HepG2 (cell line): Measurements from ENCODE around the gene CPXM1. TPM values are rescaled to one million over a fixed set of nuclear protein-coding genes. Genes with fewer than 3 reads are reported as not detected.
A peak's percentile ranks its signal among the peaks of the same experiment; 100 is the strongest.

Experiments
- ATAC-seq: fragments of 200-7000 bp; cut with Tn5 transposase; 3 replicates; pipeline ENCODE4 v1.9.1; 2020; ENCODE audit warnings: mild to moderate bottlenecking, moderate library complexity
- BruUV-seq: library from RNA; stranded (reverse); fragments of 400-500 nt; replicated peaks from 2 replicates; lab custom pipeline; 2021; lab: Mats Ljungman, UMichigan
- CTCF ChIA-PET: fragments of 300-600 bp; formaldehyde crosslinking; extraction: SDS; loops from one replicate; lab custom pipeline; 2021; ENCODE audit warnings: low total read pairs, inconsistent platforms, low intra/inter-chr PET ratio; lab: Yijun Ruan, JAX
- POLR2A ChIA-PET: fragments of 350-600 bp; sonication (Branson Sonifier 250); formaldehyde crosslinking; loops from one replicate; lab custom pipeline; 2020; ENCODE audit warnings: antibody characterized with exemption, inconsistent platforms; lab: Yijun Ruan, JAX
- DNase-seq: peaks from one replicate; pipeline ENCODE4 v3.0.0-alpha.2; 2015; ENCODE audit warnings: low spot score
- FAIRE-seq: peaks from 3 replicates; lab custom pipeline; 2011; peaks lifted over from hg19 to GRCh38; lab: Jason Lieb, UNC
- H2AFZ ChIP-seq: one replicate; pipeline ENCODE4 v1.6.1; 2011; ENCODE audit warnings: low read length, inconsistent platforms
- H3K27ac ChIP-seq: fragments of 300-600 bp; 3 replicates; pipeline ENCODE4 v1.8.0; 2011; ENCODE audit warnings: mixed run types, mild to moderate bottlenecking, mixed read lengths, low read length, inconsistent platforms; ENCODE audit not compliant: insufficient read depth; ENCODE audit errors: extremely low read length
- H3K27me3 ChIP-seq, 2 experiments: fragments of 200-600 bp in 1 of 2; 2 replicates in 1 of 2; 3 replicates in 1 of 2; pipeline versions ENCODE4 v1.6.0 to v1.8.0; 2011; ENCODE audit warnings: low read length in 2 of 2, mild to moderate bottlenecking in 2 of 2, moderate library complexity in 2 of 2, inconsistent platforms in 1 of 2; ENCODE audit not compliant: insufficient read depth in 2 of 2, control insufficient read depth in 1 of 2
- H3K36me3 ChIP-seq, 2 experiments: fragments of 200-600 bp in 1 of 2; replicated peaks in 1 of 2; 2 replicates in 1 of 2; 3 replicates in 1 of 2; pipeline versions ENCODE4 v1.5.1 to v1.8.0; 2011; ENCODE audit warnings: low read length in 2 of 2, inconsistent platforms in 1 of 2; ENCODE audit not compliant: insufficient read depth in 2 of 2, control insufficient read depth in 1 of 2
- H3K4me1 ChIP-seq: 2 replicates; pipeline ENCODE4 v1.5.1; 2012; ENCODE audit warnings: low read length, inconsistent platforms; ENCODE audit not compliant: insufficient read depth
- H3K4me2 ChIP-seq: 2 replicates; pipeline ENCODE4 v1.6.0; 2011; ENCODE audit warnings: low read depth, low read length, inconsistent platforms
- H3K4me3 ChIP-seq, 3 experiments: fragments of 200-600 bp in 1 of 3; sonication (generic), shearing (Covaris generic) in 1 of 3; replicated peaks in 1 of 3; 2 replicates each; pipeline ENCODE4 v1.5.1; 2011 to 2016; ENCODE audit warnings: low read length in 3 of 3, inconsistent platforms in 2 of 3, low read depth in 2 of 3, mild to moderate bottlenecking in 2 of 3, control low read depth in 1 of 3, mixed read lengths in 1 of 3; ENCODE audit not compliant: insufficient read depth in 1 of 3
- H3K79me2 ChIP-seq: one replicate; pipeline ENCODE4 v1.6.1; 2011; ENCODE audit warnings: low read length, inconsistent platforms; ENCODE audit not compliant: insufficient read depth
- H3K9ac ChIP-seq: 2 replicates; pipeline ENCODE4 v1.6.0; 2011; ENCODE audit warnings: mild to moderate bottlenecking, low read depth, low read length, inconsistent platforms; ENCODE audit not compliant: insufficient read depth
- H3K9me3 ChIP-seq: 2 replicates; pipeline ENCODE4 v1.5.1; 2012; ENCODE audit warnings: mild to moderate bottlenecking, low read length
- H4K20me1 ChIP-seq: 2 replicates; pipeline ENCODE4 v1.6.0; 2011; ENCODE audit warnings: inconsistent platforms, mild to moderate bottlenecking, low read length, moderate library complexity; ENCODE audit not compliant: insufficient read depth
- ATF3 ChIP-seq: sonication (generic); formaldehyde crosslinking; IDR thresholded peaks from 2 replicates; pipeline ENCODE4 v1.4.0; 2020; ENCODE audit warnings: missing genetic modification reagents
- BCLAF1 ChIP-seq: fragments of 450-650 bp; IDR thresholded peaks from 2 replicates; pipeline ENCODE4 v1.6.1; 2017; ENCODE audit warnings: mild to moderate bottlenecking
- ZNF337 ChIP-seq: sonication (generic); formaldehyde crosslinking; IDR thresholded peaks from 2 replicates; pipeline ENCODE4 v1.5.1; 2020; ENCODE audit warnings: missing genetic modification reagents, low read depth, mild to moderate bottlenecking, borderline replicate concordance
- WGBS: methylation state at CpG from one replicate; pipeline ENCODE4 v1.1.6; 2017; ENCODE audit warnings: low lambda C conversion rate; 5-methylcytosine and 5-hydroxymethylcytosine counted together
- in situ Hi-C: cut with HindIII; loops from 2 replicates; pipeline ENCODE4 v1.10.0; 2017; ENCODE audit warnings: low pct_unique_long_range_greater_than_20kb; ENCODE audit not compliant: extremely low pct_ligation_motif_present
- intact Hi-C: fragments of 100-400 bp; cut with micrococcal nuclease; formaldehyde crosslinking; loops from one replicate; pipeline ENCODE4 v1.10.0; 2022; ENCODE audit not compliant: unreplicated experiment
- polyA plus RNA-seq, 8 experiments: library from polyadenylated mRNA; depleted of rRNA in 3 of 8; stranded (reverse) in 7 of 8; unstranded in 1 of 8; fragments of >200 nt; fragmentation: Illumina TruSeq in 4 of 8; extraction: Trizol in 4 of 8; gene quantifications; 2 replicates each; pipeline versions ENCODE4 v1.2.1 to v1.2.3, GENCODE V29; 2011 to 2016; ENCODE audit warnings: low read depth in 4 of 8, missing spikeins in 1 of 8, mixed read lengths in 1 of 8; ENCODE audit not compliant: insufficient read depth in 1 of 8
- total RNA-seq, 5 experiments: library from RNA; depleted of rRNA; stranded (reverse); fragments of >200 nt; fragmentation: Illumina TruSeq; extraction: Trizol; gene quantifications; 2 replicates each; pipeline ENCODE4 v1.2.3, GENCODE V29; 2016; ENCODE audit warnings: low read depth in 1 of 5
- TF ChIP-seq, protein P1 (sequence below): sonication (generic); formaldehyde crosslinking; conservative IDR thresholded peaks from 2 replicates; pipeline ENCODE4 v1.8.1; 2023; ENCODE audit warnings: missing genetic modification reagents

The CPXM1 gene
- total and polyA plus RNA-seq, 2 of the 13 experiments (the other 11 are each of a cell fraction or from before 2014, with no cell fraction given): 0.07 TPM; not detected in 1

GRCh38 chr20:2754424-2754823, 46.0 kb downstream of the CPXM1 start:
- TF ChIP-seq, protein P1, sequence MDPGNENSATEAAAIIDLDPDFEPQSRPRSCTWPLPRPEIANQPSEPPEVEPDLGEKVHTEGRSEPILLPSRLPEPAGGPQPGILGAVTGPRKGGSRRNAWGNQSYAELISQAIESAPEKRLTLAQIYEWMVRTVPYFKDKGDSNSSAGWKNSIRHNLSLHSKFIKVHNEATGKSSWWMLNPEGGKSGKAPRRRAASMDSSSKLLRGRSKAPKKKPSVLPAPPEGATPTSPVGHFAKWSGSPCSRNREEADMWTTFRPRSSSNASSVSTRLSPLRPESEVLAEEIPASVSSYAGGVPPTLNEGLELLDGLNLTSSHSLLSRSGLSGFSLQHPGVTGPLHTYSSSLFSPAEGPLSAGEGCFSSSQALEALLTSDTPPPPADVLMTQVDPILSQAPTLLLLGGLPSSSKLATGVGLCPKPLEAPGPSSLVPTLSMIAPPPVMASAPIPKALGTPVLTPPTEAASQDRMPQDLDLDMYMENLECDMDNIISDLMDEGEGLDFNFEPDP: no peak
- TF ChIP-seq BCLAF1: no peak
- TF ChIP-seq ATF3 (CRISPR knock-in tag): no peak
- no peak for TF ChIP-seq ZNF337
- H3K27me3 ChIP-seq: peaks cover 20 to 73% of the 10 kb centered on the region in 2 experiments
- H3K79me2 ChIP-seq: no peaks in the 10 kb centered on the region
- H3K4me1 ChIP-seq: peaks cover 37% of the 10 kb centered on the region
- 0 out of 2 replicates have a peak, but pooled peaks cover 3% of the 10 kb centered on the region for H4K20me1 ChIP-seq
- ATAC-seq (no peak), FAIRE-seq (no peak), DNase-seq (no peak)
- no peak overlapping the region for H2AFZ ChIP-seq
- CTCF ChIA-PET: interaction anchor here (2.9 kb wide), 1 partner anchor 97 kb away, joined by 27 read pairs; no protein-coding TSS in a partner anchor
- BruUV-seq: TSS peak; percentile 40
- intact Hi-C loops (loop anchor here (5.0 kb wide), 1 partner anchor 42 kb away; no protein-coding TSS in a partner anchor), in situ Hi-C loops (loop anchor here (5.0 to 10.0 kb wide), 2 partner anchors 67 to 90 kb away; partner anchors contain the start of genes PCED1A and VPS16)
- no peak overlapping the region for H3K9ac ChIP-seq
- POLR2A ChIA-PET: interaction anchor here (1.3 kb wide), 1 partner anchor 8 kb away, joined by 3 read pairs; no protein-coding TSS in a partner anchor
- no peak overlapping the region for H3K27ac ChIP-seq
- WGBS: 12% methylated on average over 2 of the region's 2 CpGs
- no peak overlapping the region for H3K4me2 ChIP-seq
- H3K36me3 ChIP-seq: no peaks in the 10 kb centered on the region
- no peaks in the 10 kb centered on the region for H3K9me3 ChIP-seq
- no peak overlapping the region for H3K4me3 ChIP-seq
